Fibroblast of lung (primary cell): Measurements from ENCODE around the gene GFER. TPM values are rescaled to one million over a fixed set of nuclear protein-coding genes. Genes with fewer than 3 reads are reported as not detected.
"Not testable (repeated sequence)": the region's sequence is repeated elsewhere in the genome, so short reads cannot be mapped to it uniquely, and the experiment has no call there.

ENCODE experiments used
- DNase-seq, 2 donors: peaks; one replicate each; pipeline versions ENCODE4 v3.0.0 to v3.0.0-alpha.2; 2010; ENCODE audit warnings: low read depth in 2 of 2
- H2AFZ ChIP-seq: 2 replicates; pipeline ENCODE4 v1.5.1; 2012; ENCODE audit warnings: low read length, control low read depth, inconsistent platforms
- H3K27ac ChIP-seq: 2 replicates; pipeline ENCODE4 v1.5.1; 2011; ENCODE audit warnings: low read length, control low read depth; ENCODE audit not compliant: insufficient read depth
- H3K27me3 ChIP-seq: 2 replicates; pipeline ENCODE4 v1.5.1; 2011; ENCODE audit warnings: mild to moderate bottlenecking, low read length; ENCODE audit not compliant: control insufficient read depth, insufficient read depth
- H3K36me3 ChIP-seq: 2 replicates; pipeline ENCODE4 v1.5.1; 2011; ENCODE audit warnings: low read length; ENCODE audit not compliant: control insufficient read depth, insufficient read depth
- H3K4me1 ChIP-seq: 2 replicates; pipeline ENCODE4 v1.5.1; 2011; ENCODE audit warnings: low read length; ENCODE audit not compliant: control insufficient read depth, insufficient read depth; ENCODE audit errors: extremely low read depth
- H3K4me2 ChIP-seq: 2 replicates; pipeline ENCODE4 v1.5.1; 2011; ENCODE audit warnings: low read length, control low read depth; ENCODE audit not compliant: insufficient read depth; ENCODE audit errors: extremely low read depth
- H3K4me3 ChIP-seq, 4 experiments: fragments of 200-600 bp in 1 of 4; sonication (generic) in 1 of 4; replicated peaks in 1 of 4; 2 replicates each; pipeline ENCODE4 v1.5.1; 2011 to 2016; ENCODE audit warnings: low read length in 4 of 4, low read depth in 3 of 4, mild to moderate bottlenecking in 3 of 4, control low read depth in 2 of 4, inconsistent platforms in 1 of 4, mixed read lengths in 1 of 4; ENCODE audit not compliant: insufficient read depth in 1 of 4; ENCODE audit errors: control extremely low read depth in 1 of 4
- H3K79me2 ChIP-seq: 2 replicates; pipeline ENCODE4 v1.5.1; 2012; ENCODE audit warnings: mild to moderate bottlenecking, low read length, inconsistent platforms; ENCODE audit not compliant: control insufficient read depth, insufficient read depth
- H3K9ac ChIP-seq: 2 replicates; pipeline ENCODE4 v1.5.1; 2011; ENCODE audit warnings: mild to moderate bottlenecking, low read length, control low read depth; ENCODE audit not compliant: insufficient read depth
- H3K9me3 ChIP-seq: 2 replicates; pipeline ENCODE4 v1.5.1; 2012; ENCODE audit warnings: low read depth, low read length; ENCODE audit not compliant: control insufficient read depth, insufficient read depth
- H4K20me1 ChIP-seq: 2 replicates; pipeline ENCODE4 v1.5.1; 2011; ENCODE audit warnings: low read length; ENCODE audit not compliant: control insufficient read depth, insufficient read depth; ENCODE audit errors: extremely low read depth
- CTCF ChIP-seq, 2 donors: IDR thresholded peaks in 1 of 2; conservative IDR thresholded peaks in 1 of 2; 1 replicate in 1 of 2; 2 replicates in 1 of 2; pipeline ENCODE4 v1.5.1; 2011 to 2012; ENCODE audit warnings: low read length in 2 of 2, control low read depth in 1 of 2, inconsistent platforms in 1 of 2, low read depth in 1 of 2, mild to moderate bottlenecking in 1 of 2
- EZH2 ChIP-seq: IDR thresholded peaks from 2 replicates; pipeline ENCODE4 v1.5.1; 2012; ENCODE audit warnings: low read length, control low read depth, mild to moderate bottlenecking; ENCODE audit errors: missing control alignments
- polyA plus RNA-seq, 2 donors: library from polyadenylated mRNA; depleted of rRNA in 1 of 2; stranded (reverse) in 1 of 2; unstranded in 1 of 2; fragments of >200 nt; gene quantifications; 2 replicates each; pipeline ENCODE4 v1.2.1, GENCODE V29; 2011 to 2012; ENCODE audit warnings: missing spikeins in 1 of 2
- total RNA-seq: library from RNA; depleted of rRNA; stranded (reverse); fragments of >200 nt; gene quantifications from 2 replicates; pipeline ENCODE4 v1.2.1, GENCODE V29; 2014

Gene GFER
- total and polyA plus RNA-seq, 2 donors (not counting 1 experiment from before 2014, with no cell fraction given) = 7.5 to 13.2 TPM

GRCh38 chr16:2009791-2010510, 26.0 kb downstream of the GFER start, which contains the start of gene ZNF598:
Gene ZNF598, minus strand, starts transcription at chr16:2009821.
- peak within 1 kb of the TSS; percentile 97 for H3K9ac ChIP-seq
- peak within 1 kb of the TSS; percentile 8 for H2AFZ ChIP-seq
- peak; percentile 85 to 88 for DNase-seq
- peak within 1 kb of the TSS; percentile 95 for H3K4me2 ChIP-seq
- no peaks in the 10 kb centered on the region for H4K20me1 ChIP-seq
- TF ChIP-seq CTCF (conservative IDR thresholded peaks at IDR 0.05 in 1 of 2, IDR thresholded peaks at IDR 0.05 in 1 of 2; ENCODE audit: low read depth in 1 of 2, low read length in 2 of 2) = no peak
- TF ChIP-seq EZH2 = no peak
- H3K27ac ChIP-seq = peak within 1 kb of the TSS; percentile 86
- H3K4me1 ChIP-seq = peaks cover 16% of the 10 kb centered on the region
- peak within 1 kb of the TSS; percentile 63 to 88 (median 80) for H3K4me3 ChIP-seq
- H3K79me2 ChIP-seq = peaks cover 49% of the 10 kb centered on the region
- H3K27me3 ChIP-seq = no peaks in the 10 kb centered on the region
- peaks cover 3% of the 10 kb centered on the region for H3K36me3 ChIP-seq
- no peaks in the 10 kb centered on the region for H3K9me3 ChIP-seq

- not testable (repeated sequence) for H3K27ac ChIP-seq, H3K4me2 ChIP-seq, H3K36me3 ChIP-seq, H3K9ac ChIP-seq, H3K9me3 ChIP-seq, H2AFZ ChIP-seq, H3K27me3 ChIP-seq, DNase-seq, H4K20me1 ChIP-seq, H3K4me3 ChIP-seq
- H3K79me2 ChIP-seq = peaks cover 31% of the 10 kb centered on the region
- peaks cover 17% of the 10 kb centered on the region for H3K4me1 ChIP-seq
Observed at GRCh38 chr16:2011726-2012125, 27.7 kb downstream of the GFER start.

- TF ChIP-seq EZH2 (no peak), CTCF (conservative IDR thresholded peaks at IDR 0.05 in 1 of 2, IDR thresholded peaks at IDR 0.05 in 1 of 2; ENCODE audit: low read depth in 1 of 2, low read length in 2 of 2) (no peak)
- H3K9me3 ChIP-seq = no peaks in the 10 kb centered on the region
- H3K27ac ChIP-seq = no peak overlapping the region
- no peak overlapping the region for H3K9ac ChIP-seq
- H3K36me3 ChIP-seq = no peaks in the 10 kb centered on the region
- no peaks in the 10 kb centered on the region for H4K20me1 ChIP-seq
- peaks cover 7% of the 10 kb centered on the region for H3K4me1 ChIP-seq
- no peak overlapping the region for H2AFZ ChIP-seq
- no peak overlapping the region for H3K4me3 ChIP-seq
- no peaks in the 10 kb centered on the region for H3K27me3 ChIP-seq
- H3K79me2 ChIP-seq = peaks cover 13% of the 10 kb centered on the region
- H3K4me2 ChIP-seq = no peak overlapping the region
- DNase-seq = no peak
Observed at GRCh38 chr16:2013527-2013926, 29.5 kb downstream of the GFER start.
